GM19238 (cell line): Measurements from ENCODE around the gene RRP1.

Source experiments
- DNase-seq: peaks from one replicate; pipeline ENCODE4 v3.0.0; 2011; ENCODE audit warnings: low spot score; ENCODE audit not compliant: insufficient read length

The RRP1 gene

GRCh38 chr21:43801006-43801783 is 11.8 kb downstream of the RRP1 start:
- no peak for DNase-seq

GRCh38 chr21:43802713-43803313 is 13.4 kb downstream of the RRP1 start:
- DNase-seq: no peak

- DNase-seq: no peak
Observed at GRCh38 chr21:43803558-43804300, 14.4 kb downstream of the RRP1 start.

- peak; percentile 95 for DNase-seq
Observed at GRCh38 chr21:43805275-43805800, 16.0 kb downstream of the RRP1 start.

- DNase-seq: no peak
Observed at GRCh38 chr21:43806017-43806710, 16.8 kb downstream of the RRP1 start.

GRCh38 chr21:43808367-43808766 is 19.0 kb downstream of the RRP1 start:
- DNase-seq: no peak

GRCh38 chr21:43808832-43809251 is 19.5 kb downstream of the RRP1 start:
- DNase-seq: no peak

GRCh38 chr21:43809346-43809799 is 20.0 kb downstream of the RRP1 start:
- DNase-seq: no peak

- DNase-seq: no peak
Observed at GRCh38 chr21:43809853-43810504, 20.6 kb downstream of the RRP1 start.

GRCh38 chr21:43810505-43811261 is 21.3 kb downstream of the RRP1 start:
- DNase-seq: peak; percentile 96

- DNase-seq: no peak
Observed at GRCh38 chr21:43811262-43812105, 22.1 kb downstream of the RRP1 start.

- no peak for DNase-seq
Observed at GRCh38 chr21:43812139-43812821, 22.9 kb downstream of the RRP1 start.

GRCh38 chr21:43812957-43813655 is 23.7 kb downstream of the RRP1 start:
- no peak for DNase-seq

- DNase-seq: no peak
Observed at GRCh38 chr21:43813656-43813980, 24.2 kb downstream of the RRP1 start.

GRCh38 chr21:43814215-43815106 is 25.1 kb downstream of the RRP1 start:
- no peak for DNase-seq

GRCh38 chr21:43815107-43815613 is 25.8 kb downstream of the RRP1 start:
- DNase-seq: no peak

- no peak for DNase-seq
Observed at GRCh38 chr21:43815991-43816390, 26.6 kb downstream of the RRP1 start.
